ENCODE data around the gene EP300. TPM values are rescaled to one million over a fixed set of nuclear protein-coding genes. Genes with fewer than 3 reads are reported as not detected.
"Not testable (repeated sequence)": the region's sequence is repeated elsewhere in the genome, so short reads cannot be mapped to it uniquely, and the experiment has no call there.

Gene EP300
- 10 to 100 TPM; 61.7 to 92.1 (median 88.1) TPM for total RNA-seq
- long read RNA-seq, donor 1, partial matches to known transcripts, result 0 of 14 reads
- long read RNA-seq, donor 1, other reads (novel, unspliced or antisense), result 13 of 14 reads
- long read RNA-seq, donor 2, partial matches to known transcripts, result 7 of 8 reads
- long read RNA-seq, donor 2, other reads (novel, unspliced or antisense), result 1 of 8 reads

DNA sequence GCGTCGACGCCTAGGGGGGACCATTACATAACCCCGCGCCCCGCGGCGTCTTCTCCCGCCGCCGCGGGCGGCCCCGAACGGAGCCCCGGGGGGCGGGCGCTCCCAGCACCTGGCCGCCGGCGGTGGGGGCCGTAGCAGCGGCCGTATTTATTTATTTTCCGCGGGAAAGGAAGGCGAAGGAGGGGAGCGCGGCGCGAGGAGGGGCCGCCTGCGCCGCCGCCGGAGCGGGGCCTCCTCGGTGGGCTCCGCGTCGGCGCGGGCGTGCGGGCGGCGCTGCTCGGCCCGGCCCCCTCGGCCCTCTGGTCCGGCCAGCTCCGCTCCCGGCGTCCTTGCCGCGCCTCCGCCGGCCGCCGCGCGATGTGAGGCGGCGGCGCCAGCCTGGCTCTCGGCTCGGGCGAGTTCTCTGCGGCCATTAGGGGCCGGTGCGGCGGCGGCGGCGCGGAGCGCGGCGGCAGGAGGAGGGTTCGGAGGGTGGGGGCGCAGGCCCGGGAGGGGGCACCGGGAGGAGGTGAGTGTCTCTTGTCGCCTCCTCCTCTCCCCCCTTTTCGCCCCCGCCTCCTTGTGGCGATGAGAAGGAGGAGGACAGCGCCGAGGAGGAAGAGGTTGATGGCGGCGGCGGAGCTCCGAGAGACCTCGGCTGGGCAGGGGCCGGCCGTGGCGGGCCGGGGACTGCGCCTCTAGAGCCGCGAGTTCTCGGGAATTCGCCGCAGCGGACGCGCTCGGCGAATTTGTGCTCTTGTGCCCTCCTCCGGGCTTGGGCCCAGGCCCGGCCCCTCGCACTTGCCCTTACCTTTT is at the start of gene EP300:
TSS of gene EP300 (plus strand) at position 570 of the 795 bp plus-strand sequence. CDS start 413 bp downstream, outside the sequence.
- Histone ChIP-seq H3K9me3 (no peaks in the 10 kb centered on the region), H3K36me3 (ENCODE audit: low read depth) (no peaks in the 10 kb centered on the region), H3K4me3 (peak within 1 kb of the TSS; percentile 92), H3K4me1 (ENCODE audit: low read depth) (peaks cover 16% of the 10 kb centered on the region)
- TF ChIP-seq, protein P1, sequence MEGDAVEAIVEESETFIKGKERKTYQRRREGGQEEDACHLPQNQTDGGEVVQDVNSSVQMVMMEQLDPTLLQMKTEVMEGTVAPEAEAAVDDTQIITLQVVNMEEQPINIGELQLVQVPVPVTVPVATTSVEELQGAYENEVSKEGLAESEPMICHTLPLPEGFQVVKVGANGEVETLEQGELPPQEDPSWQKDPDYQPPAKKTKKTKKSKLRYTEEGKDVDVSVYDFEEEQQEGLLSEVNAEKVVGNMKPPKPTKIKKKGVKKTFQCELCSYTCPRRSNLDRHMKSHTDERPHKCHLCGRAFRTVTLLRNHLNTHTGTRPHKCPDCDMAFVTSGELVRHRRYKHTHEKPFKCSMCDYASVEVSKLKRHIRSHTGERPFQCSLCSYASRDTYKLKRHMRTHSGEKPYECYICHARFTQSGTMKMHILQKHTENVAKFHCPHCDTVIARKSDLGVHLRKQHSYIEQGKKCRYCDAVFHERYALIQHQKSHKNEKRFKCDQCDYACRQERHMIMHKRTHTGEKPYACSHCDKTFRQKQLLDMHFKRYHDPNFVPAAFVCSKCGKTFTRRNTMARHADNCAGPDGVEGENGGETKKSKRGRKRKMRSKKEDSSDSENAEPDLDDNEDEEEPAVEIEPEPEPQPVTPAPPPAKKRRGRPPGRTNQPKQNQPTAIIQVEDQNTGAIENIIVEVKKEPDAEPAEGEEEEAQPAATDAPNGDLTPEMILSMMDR (IDR thresholded peaks at IDR 0.05), result no peak
- DNase-seq (peak; percentile 89 to 93 (median 90)), ATAC-seq (peak; percentile 67)
- intact Hi-C loops (cut with DNase I, micrococcal nuclease), result loop anchor here (5.0 to 10.0 kb wide), 3 partner anchors 67 to 140 kb away; partner anchors contain the start of gene RBX1 (in 2 of the 2)

DNA sequence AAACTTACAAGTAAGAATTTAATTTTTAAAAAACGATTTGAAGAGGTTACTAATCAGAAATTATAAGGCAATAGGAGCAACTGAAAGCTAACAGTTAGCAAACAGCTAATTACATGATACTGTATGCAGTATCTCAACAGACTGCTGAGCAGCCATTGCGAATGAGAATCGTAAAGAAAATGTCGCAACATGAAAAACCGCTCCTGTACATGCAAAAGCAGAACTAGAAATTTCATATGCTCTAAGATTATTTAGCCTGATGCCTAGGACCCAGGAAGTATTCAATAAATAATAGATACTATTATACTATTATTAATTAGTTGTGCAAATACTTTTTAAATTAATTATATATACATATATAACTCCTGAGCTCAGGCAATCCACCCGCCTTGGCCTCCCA is 48.7 kb upstream of the EP300 start:
- H3K4me1 ChIP-seq (ENCODE audit: low read depth), result no peaks in the 10 kb centered on the region
- TF ChIP-seq, protein P1 (IDR thresholded peaks at IDR 0.05), result no peak
- DNase-seq (no peak), ATAC-seq (no peak)
- no peaks in the 10 kb centered on the region for H3K36me3 ChIP-seq (ENCODE audit: low read depth)
- no peak overlapping the region for H3K4me3 ChIP-seq
- no peaks in the 10 kb centered on the region for H3K9me3 ChIP-seq
- intact Hi-C loops (cut with DNase I, micrococcal nuclease), result no loop called here

DNA sequence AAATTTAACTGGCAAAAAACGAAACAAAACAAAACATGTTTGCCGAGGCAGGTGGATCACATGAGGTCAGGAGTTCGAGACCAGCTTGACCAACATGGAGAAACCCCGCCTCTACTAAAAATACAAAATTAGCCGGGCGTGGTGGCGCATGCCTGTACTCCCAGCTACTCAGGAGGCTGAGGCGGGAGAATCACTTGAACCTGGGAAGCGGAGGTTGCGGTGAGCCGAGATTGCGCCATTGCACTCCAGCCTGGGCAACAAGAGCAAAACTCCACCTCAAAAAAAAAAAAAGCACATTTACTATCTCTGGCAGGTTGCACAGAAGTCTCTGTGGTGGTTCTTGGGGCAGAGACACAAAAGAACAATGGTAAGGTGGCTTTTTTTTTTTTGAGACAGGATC is 46.8 kb upstream of the EP300 start:
- H3K4me1 ChIP-seq (ENCODE audit: low read depth); H3K4me3 ChIP-seq; ATAC-seq; DNase-seq; intact Hi-C loops (cut with DNase I, micrococcal nuclease); H3K9me3 ChIP-seq; H3K36me3 ChIP-seq (ENCODE audit: low read depth): not testable (repeated sequence)

DNA sequence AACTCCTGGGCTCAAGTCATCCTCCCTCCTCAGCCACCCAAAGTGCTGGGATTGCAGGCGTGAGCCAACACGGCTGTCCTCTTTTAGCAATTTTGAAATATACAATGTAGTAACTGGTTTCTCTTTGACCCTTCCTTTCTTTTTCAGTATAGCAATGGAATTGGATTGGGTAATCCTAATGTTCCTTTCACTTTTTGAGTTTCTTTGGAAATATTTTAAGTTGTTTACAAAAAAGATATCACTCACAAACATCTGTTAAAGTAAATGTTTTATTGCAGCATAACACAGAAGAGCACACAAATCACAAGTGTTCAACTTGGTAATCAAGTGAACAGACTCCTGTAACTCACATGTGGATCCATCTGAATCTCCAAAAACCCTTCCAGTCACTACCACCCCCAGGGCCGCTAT is 44.6 kb upstream of the EP300 start:
- Histone ChIP-seq H3K4me1 (ENCODE audit: low read depth) (no peaks in the 10 kb centered on the region), H3K4me3 (no peak overlapping the region), H3K9me3 (no peaks in the 10 kb centered on the region), H3K36me3 (ENCODE audit: low read depth) (no peaks in the 10 kb centered on the region)
- intact Hi-C loops (cut with DNase I, micrococcal nuclease), result no loop called here
- DNase-seq (no peak), ATAC-seq (no peak)
- TF ChIP-seq, protein P1 (IDR thresholded peaks at IDR 0.05), result no peak

DNA sequence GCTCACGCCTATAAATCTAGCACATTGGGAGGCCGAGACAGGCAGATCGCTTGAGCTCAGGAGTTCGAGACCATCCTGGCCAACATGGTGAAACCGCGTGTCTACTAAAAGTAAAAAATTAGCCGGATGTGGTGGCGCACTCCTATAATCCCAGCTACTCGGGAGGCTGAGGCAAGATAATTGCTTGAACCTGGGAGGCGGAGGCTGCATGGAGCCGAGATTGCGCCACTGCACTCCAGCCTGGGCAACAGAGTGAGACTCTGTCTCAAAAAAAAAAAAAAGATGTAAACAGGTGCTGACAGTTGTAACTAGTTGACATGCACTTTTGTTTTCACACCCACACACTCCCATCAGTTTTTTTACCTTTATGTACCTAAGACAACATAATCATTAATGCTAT is 44.0 kb upstream of the EP300 start:
- H3K36me3 ChIP-seq (ENCODE audit: low read depth); DNase-seq; ATAC-seq; H3K4me3 ChIP-seq; H3K9me3 ChIP-seq; H3K4me1 ChIP-seq (ENCODE audit: low read depth); intact Hi-C loops (cut with DNase I, micrococcal nuclease): not testable (repeated sequence)

DNA sequence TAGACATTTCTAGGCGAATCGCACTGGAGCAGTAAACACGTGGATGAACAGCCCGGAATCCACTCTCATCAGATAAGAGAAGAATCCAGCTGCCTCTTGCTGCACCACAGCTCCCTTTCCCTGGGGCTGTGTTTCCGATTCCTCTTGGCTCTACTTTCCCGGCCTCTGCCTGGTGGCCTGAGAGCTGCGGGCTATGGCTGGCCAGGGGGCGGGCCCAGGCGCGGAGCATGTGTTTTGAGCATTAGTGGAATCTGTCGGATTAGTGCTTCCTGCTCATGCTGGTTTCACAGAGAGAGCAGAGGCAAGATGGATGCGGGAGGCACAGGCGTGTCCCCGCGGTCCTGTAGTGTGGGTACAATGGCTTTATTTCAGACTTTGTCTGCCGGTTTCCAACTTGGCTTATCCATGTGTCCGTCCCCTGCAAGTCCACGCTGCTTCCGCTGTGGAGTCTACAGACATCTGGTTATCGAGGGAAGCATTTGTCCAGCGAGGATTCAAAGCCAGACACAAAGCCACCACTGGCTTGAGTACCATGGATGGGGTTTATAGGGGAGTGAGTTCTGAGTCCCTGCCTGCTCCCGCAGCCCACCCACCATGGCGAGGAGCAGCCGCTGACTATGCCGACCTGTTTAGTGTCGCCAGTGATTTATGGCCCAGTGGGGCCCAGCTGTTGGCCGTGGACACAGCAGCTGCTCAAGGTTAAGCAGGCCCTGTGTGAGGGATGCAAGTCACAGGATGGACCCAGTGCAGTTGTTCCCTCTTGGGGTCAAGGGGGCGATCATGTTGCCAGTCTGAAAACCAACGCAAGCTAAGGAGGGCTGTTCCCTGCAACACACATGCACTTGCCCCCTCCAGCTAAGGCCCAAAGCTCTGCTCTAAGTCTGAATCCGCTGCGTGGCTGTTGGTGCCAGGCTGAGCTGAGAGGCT is 43.3 kb upstream of the EP300 start:
- DNase-seq (peak; percentile 60 to 64 (median 63)), ATAC-seq (peak; percentile 72)
- H3K36me3 ChIP-seq (ENCODE audit: low read depth), result no peaks in the 10 kb centered on the region
- H3K4me1 ChIP-seq (ENCODE audit: low read depth), result no peaks in the 10 kb centered on the region
- H3K9me3 ChIP-seq, result no peaks in the 10 kb centered on the region
- no peak overlapping the region for H3K4me3 ChIP-seq
- TF ChIP-seq, protein P1 (IDR thresholded peaks at IDR 0.05), result no peak
- intact Hi-C loops (cut with DNase I, micrococcal nuclease), result no loop called here

DNA sequence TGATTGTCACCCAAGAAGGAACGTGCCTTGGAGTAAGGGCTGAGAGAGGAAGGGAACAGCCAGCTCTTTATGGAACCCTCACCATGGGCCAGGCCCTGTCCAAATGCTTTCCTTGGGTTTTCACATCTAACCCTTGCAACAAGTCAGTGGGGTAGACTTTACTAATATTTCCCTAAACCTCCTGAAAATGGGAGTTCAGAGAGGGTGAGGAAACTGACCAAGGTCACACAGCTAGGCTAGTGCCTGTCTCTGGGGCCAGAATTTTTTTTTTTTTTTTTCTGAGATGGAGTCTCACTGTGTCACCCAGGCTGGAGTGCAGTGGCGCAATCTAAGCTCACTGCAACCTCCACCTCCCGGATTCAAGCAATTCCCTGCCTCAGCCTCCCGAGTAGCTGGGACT is 42.6 kb upstream of the EP300 start:
- H3K4me3 ChIP-seq; H3K36me3 ChIP-seq (ENCODE audit: low read depth); H3K9me3 ChIP-seq; ATAC-seq; DNase-seq; intact Hi-C loops (cut with DNase I, micrococcal nuclease); H3K4me1 ChIP-seq (ENCODE audit: low read depth): not testable (repeated sequence)

Data from mucosa of descending colon (tissue), 3 donors.